OCI-LY3 (cell line): ENCODE results near the gene NUP155.

Experiments
- H2AFZ ChIP-seq: fragments of 200-600, 300-600 bp; shearing (Covaris generic); 2 replicates; pipeline ENCODE4 v1.6.0; 2014; ENCODE audit warnings: antibody characterized with exemption, low read depth, low read length
- H3K27ac ChIP-seq: fragments of 200-600, 300-600 bp; sonication (generic); 2 replicates; pipeline ENCODE4 v1.5.1; 2014; ENCODE audit warnings: mild to moderate bottlenecking, low read length, moderate library complexity, mixed read lengths
- H3K27me3 ChIP-seq: fragments of 200-600, 300-600 bp; sonication (generic); 2 replicates; pipeline ENCODE4 v1.6.1; 2014; ENCODE audit warnings: low read depth, low read length, mixed read lengths
- H3K36me3 ChIP-seq: fragments of 200-600, 300-600 bp; sonication (generic); replicated peaks from 2 replicates; pipeline ENCODE3; 2014; ENCODE audit warnings: low read depth, low read length, mixed read lengths
- H3K4me1 ChIP-seq: fragments of 300-600, 200-600 bp; sonication (generic); 2 replicates; pipeline ENCODE4 v1.6.1; 2014; ENCODE audit warnings: low read length, mixed read lengths
- H3K4me2 ChIP-seq: fragments of 200-600, 300-600 bp; sonication (generic); 2 replicates; pipeline ENCODE4 v1.6.1; 2014; ENCODE audit warnings: low read length, mixed read lengths
- H3K4me3 ChIP-seq: fragments of 300-600, 200-600 bp; sonication (generic); 2 replicates; pipeline ENCODE4 v1.5.1; 2014; ENCODE audit warnings: antibody characterized with exemption, mild to moderate bottlenecking, low read length, moderate library complexity
- H3K79me2 ChIP-seq: fragments of 300-600, 200-600 bp; shearing (Covaris generic); 2 replicates; pipeline ENCODE4 v1.6.1; 2014; ENCODE audit warnings: mild to moderate bottlenecking, low read length, mixed read lengths
- H3K9ac ChIP-seq: fragments of 300-600, 200-600 bp; shearing (Covaris generic); 2 replicates; pipeline ENCODE4 v1.6.0; 2014; ENCODE audit warnings: mild to moderate bottlenecking, low read length, moderate library complexity
- H3K9me3 ChIP-seq: fragments of 200-600, 300-600 bp; shearing (Covaris generic); 2 replicates; pipeline ENCODE4 v1.6.1; 2014; ENCODE audit warnings: low read length, mixed read lengths; ENCODE audit not compliant: insufficient read depth
- H4K20me1 ChIP-seq: fragments of 200-600, 300-600 bp; sonication (generic); 2 replicates; pipeline ENCODE4 v1.6.1; 2016; ENCODE audit warnings: low read length, mixed read lengths; ENCODE audit not compliant: insufficient read depth
- CTCF ChIP-seq: fragments of 200-600, 300-600 bp; sonication (generic); IDR thresholded peaks from 2 replicates; pipeline ENCODE4 v1.5.1; 2014; ENCODE audit warnings: antibody characterized with exemption, low read length, low read depth
- EZH2phosphoT487 ChIP-seq: fragments of 200-600 bp; shearing (Covaris generic); IDR thresholded peaks from 2 replicates; pipeline ENCODE4 v1.6.1; 2018; ENCODE audit warnings: antibody characterized with exemption, mixed run types, low read depth

Gene NUP155

GRCh38 chr5:37255774-37256358 lies 115.0 kb downstream of the NUP155 start:
- H3K9ac ChIP-seq, result no peak overlapping the region
- no peak for TF ChIP-seq EZH2phosphoT487
- no peak for TF ChIP-seq CTCF
- no peak overlapping the region for H2AFZ ChIP-seq
- H3K9me3 ChIP-seq, result no peaks in the 10 kb centered on the region
- no peak overlapping the region for H3K27ac ChIP-seq
- H3K4me3 ChIP-seq, result no peak overlapping the region
- H3K4me1 ChIP-seq, result no peaks in the 10 kb centered on the region
- H3K27me3 ChIP-seq, result no peaks in the 10 kb centered on the region
- H3K79me2 ChIP-seq, result no peaks in the 10 kb centered on the region
- no peaks in the 10 kb centered on the region for H4K20me1 ChIP-seq
- no peak overlapping the region for H3K4me2 ChIP-seq
- H3K36me3 ChIP-seq, result no peaks in the 10 kb centered on the region

GRCh38 chr5:37254581-37254980 lies 116.3 kb downstream of the NUP155 start:
- no peaks in the 10 kb centered on the region for H3K36me3 ChIP-seq
- H4K20me1 ChIP-seq, result no peaks in the 10 kb centered on the region
- H3K79me2 ChIP-seq, result no peaks in the 10 kb centered on the region
- no peak overlapping the region for H3K9ac ChIP-seq
- no peak overlapping the region for H2AFZ ChIP-seq
- H3K4me2 ChIP-seq, result no peak overlapping the region
- H3K4me3 ChIP-seq, result no peak overlapping the region
- peaks cover 3% of the 10 kb centered on the region for H3K4me1 ChIP-seq
- no peak for TF ChIP-seq EZH2phosphoT487
- TF ChIP-seq CTCF, result no peak
- no peak overlapping the region for H3K27ac ChIP-seq
- no peaks in the 10 kb centered on the region for H3K9me3 ChIP-seq
- H3K27me3 ChIP-seq, result no peaks in the 10 kb centered on the region

GRCh38 chr5:37251665-37252064 lies 119.2 kb downstream of the NUP155 start:
- Histone ChIP-seq H3K79me2 (no peaks in the 10 kb centered on the region), H3K4me1 (peaks cover 4% of the 10 kb centered on the region), H3K9ac (no peak overlapping the region), H3K27me3 (no peaks in the 10 kb centered on the region), H3K9me3 (no peaks in the 10 kb centered on the region), H3K27ac (no peak overlapping the region), H3K36me3 (no peaks in the 10 kb centered on the region), H2AFZ (no peak overlapping the region), H3K4me2 (no peak overlapping the region), H4K20me1 (no peaks in the 10 kb centered on the region), H3K4me3 (no peak overlapping the region)
- TF ChIP-seq EZH2phosphoT487 (no peak), CTCF (no peak)

GRCh38 chr5:37249815-37250164 lies 121.1 kb downstream of the NUP155 start:
- Histone ChIP-seq H3K27ac (no peak overlapping the region), H4K20me1 (no peaks in the 10 kb centered on the region), H3K4me2 (peak overlapping the region; percentile 75), H3K9ac (peak overlapping the region; percentile 76), H2AFZ (peak overlapping the region; percentile 86), H3K36me3 (no peaks in the 10 kb centered on the region), H3K27me3 (no peaks in the 10 kb centered on the region), H3K4me3 (peak overlapping the region; percentile 89), H3K4me1 (peaks cover 4% of the 10 kb centered on the region), H3K9me3 (no peaks in the 10 kb centered on the region), H3K79me2 (no peaks in the 10 kb centered on the region)
- TF ChIP-seq CTCF, result no peak
